ENCODE data around the gene PTPRE.

PTPRE gene

DNA sequence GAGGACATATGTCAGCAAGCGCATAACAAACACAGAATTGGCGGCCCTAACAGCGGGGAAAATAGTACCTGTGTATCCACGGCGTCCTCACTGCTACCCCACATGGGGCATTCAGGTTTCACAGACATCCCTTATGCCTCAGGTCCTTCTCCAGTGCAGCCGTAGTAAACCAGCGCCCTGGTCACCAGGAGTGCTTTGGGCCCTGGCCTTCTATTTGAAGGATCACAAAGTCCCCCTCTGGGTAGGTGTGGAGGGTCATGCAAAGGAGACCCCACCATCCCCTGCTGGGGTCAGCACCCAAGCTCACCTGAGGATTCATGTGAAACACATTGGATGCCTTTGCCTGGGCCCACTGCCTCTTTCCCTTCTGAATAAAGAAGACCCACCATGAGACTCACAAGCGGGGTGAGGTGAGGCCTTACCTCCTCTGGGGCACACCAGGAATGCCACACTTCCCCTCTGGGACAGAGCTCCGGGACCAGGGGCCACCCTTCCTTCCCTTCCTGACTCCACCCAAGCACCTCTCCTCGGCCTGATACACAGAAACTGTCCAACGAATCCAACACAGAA lies 32.9 kb upstream of the PTPRE start:
- Histone ChIP-seq H3K9ac (ENCODE audit: low read depth, low read length) (no peak overlapping the region), H3K4me3 (ENCODE audit: low read length) (no peak overlapping the region), H3K27me3 (ENCODE audit: insufficient read depth, low read length) (no peaks in the 10 kb centered on the region), H3K36me3 (ENCODE audit: insufficient read depth, low read length) (no peaks in the 10 kb centered on the region), H3K4me1 (ENCODE audit: insufficient read depth, low read length) (no peaks in the 10 kb centered on the region), H3K27ac (ENCODE audit: low read depth, low read length) (no peak overlapping the region), H3K9me3 (ENCODE audit: insufficient read depth, low read depth, low read length) (no peaks in the 10 kb centered on the region)
- 93% methylated on average over 11 of the region's 11 CpGs for WGBS

- H3K36me3 ChIP-seq (ENCODE audit: insufficient read depth, low read length) = no peaks in the 10 kb centered on the region
- H3K27ac ChIP-seq (ENCODE audit: low read depth, low read length) = no peak overlapping the region
- H3K4me3 ChIP-seq (ENCODE audit: low read length) = no peak overlapping the region
- H3K4me1 ChIP-seq (ENCODE audit: insufficient read depth, low read length) = no peaks in the 10 kb centered on the region
- 87% methylated on average over 11 of the region's 11 CpGs for WGBS
- H3K27me3 ChIP-seq (ENCODE audit: insufficient read depth, low read length) = no peaks in the 10 kb centered on the region
- H3K9me3 ChIP-seq (ENCODE audit: insufficient read depth, low read depth, low read length) = no peaks in the 10 kb centered on the region
- H3K9ac ChIP-seq (ENCODE audit: low read depth, low read length) = no peak overlapping the region
These were observed 32.0 kb upstream of the PTPRE start for GRCh38 chr10:127874671-127875448.

GRCh38 chr10:127875449-127875765 lies 31.5 kb upstream of the PTPRE start:
- WGBS = 91% methylated on average over 6 of the region's 6 CpGs
- no peaks in the 10 kb centered on the region for H3K9me3 ChIP-seq (ENCODE audit: insufficient read depth, low read depth, low read length)

GRCh38 chr10:127875916-127876315 lies 31.0 kb upstream of the PTPRE start:
- Histone ChIP-seq H3K27ac (ENCODE audit: low read depth, low read length) (no peak overlapping the region), H3K4me1 (ENCODE audit: insufficient read depth, low read length) (no peaks in the 10 kb centered on the region), H3K9ac (ENCODE audit: low read depth, low read length) (no peak overlapping the region), H3K27me3 (ENCODE audit: insufficient read depth, low read length) (no peaks in the 10 kb centered on the region), H3K9me3 (ENCODE audit: insufficient read depth, low read depth, low read length) (no peaks in the 10 kb centered on the region), H3K36me3 (ENCODE audit: insufficient read depth, low read length) (no peaks in the 10 kb centered on the region), H3K4me3 (ENCODE audit: low read length) (no peak overlapping the region)
- 94% methylated on average over 5 of the region's 5 CpGs for WGBS

More at GRCh38 chr10:127875449-127875765, 31.5 kb upstream of the PTPRE start:
- no peak overlapping the region for H3K27ac ChIP-seq (ENCODE audit: low read depth, low read length)
- no peaks in the 10 kb centered on the region for H3K4me1 ChIP-seq (ENCODE audit: insufficient read depth, low read length)
- no peaks in the 10 kb centered on the region for H3K27me3 ChIP-seq (ENCODE audit: insufficient read depth, low read length)
- no peaks in the 10 kb centered on the region for H3K36me3 ChIP-seq (ENCODE audit: insufficient read depth, low read length)
- no peak overlapping the region for H3K9ac ChIP-seq (ENCODE audit: low read depth, low read length)
- no peak overlapping the region for H3K4me3 ChIP-seq (ENCODE audit: low read length)

DNA sequence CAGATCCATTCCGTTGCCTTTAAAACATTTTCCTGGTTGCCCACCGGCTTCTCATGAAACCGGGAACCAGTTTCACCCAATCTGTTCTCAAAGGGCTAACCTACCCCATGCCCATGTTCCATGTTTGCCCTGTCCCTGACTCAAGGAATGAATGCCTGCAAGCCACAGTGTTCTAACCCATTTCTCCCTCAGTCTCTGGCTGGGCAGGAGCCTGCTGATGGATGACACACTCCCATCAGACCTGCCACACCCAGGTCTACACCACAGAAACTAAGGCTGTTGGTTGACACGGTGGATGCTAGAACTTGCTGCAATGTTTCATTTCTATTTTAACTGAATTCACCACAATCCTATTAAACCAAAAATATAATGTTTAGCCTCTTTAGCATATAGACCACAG lies 29.8 kb upstream of the PTPRE start:
- WGBS = 95% methylated on average over 4 of the region's 4 CpGs
- no peak overlapping the region for H3K27ac ChIP-seq (ENCODE audit: low read depth, low read length)
- no peaks in the 10 kb centered on the region for H3K4me1 ChIP-seq (ENCODE audit: insufficient read depth, low read length)
- H3K36me3 ChIP-seq (ENCODE audit: insufficient read depth, low read length) = no peaks in the 10 kb centered on the region
- no peaks in the 10 kb centered on the region for H3K9me3 ChIP-seq (ENCODE audit: insufficient read depth, low read depth, low read length)
- no peaks in the 10 kb centered on the region for H3K27me3 ChIP-seq (ENCODE audit: insufficient read depth, low read length)
- H3K9ac ChIP-seq (ENCODE audit: low read depth, low read length) = no peak overlapping the region
- no peak overlapping the region for H3K4me3 ChIP-seq (ENCODE audit: low read length)

DNA sequence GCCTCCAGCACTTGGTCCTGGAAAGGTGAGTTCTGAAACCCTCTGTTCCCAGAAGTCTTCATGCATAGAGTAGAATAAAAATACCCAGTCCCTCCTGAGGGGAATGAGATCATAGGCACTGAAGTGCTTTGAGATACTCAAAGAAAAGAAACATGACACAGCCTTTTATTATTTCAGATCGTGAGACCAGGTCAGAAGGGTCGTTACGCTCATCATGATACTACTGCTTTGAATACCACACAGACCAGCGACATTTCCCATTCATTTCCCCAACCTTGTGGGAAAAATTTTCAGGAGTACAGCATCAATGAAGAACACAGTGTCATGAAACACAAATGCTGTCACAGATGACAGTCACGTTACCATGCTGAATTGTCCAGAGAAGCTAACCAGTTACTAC lies 29.2 kb upstream of the PTPRE start:
- no peaks in the 10 kb centered on the region for H3K9me3 ChIP-seq (ENCODE audit: insufficient read depth, low read depth, low read length)
- 92% methylated on average over 5 of the region's 5 CpGs for WGBS
- no peak overlapping the region for H3K4me3 ChIP-seq (ENCODE audit: low read length)
- no peaks in the 10 kb centered on the region for H3K36me3 ChIP-seq (ENCODE audit: insufficient read depth, low read length)
- no peaks in the 10 kb centered on the region for H3K4me1 ChIP-seq (ENCODE audit: insufficient read depth, low read length)
- no peak overlapping the region for H3K9ac ChIP-seq (ENCODE audit: low read depth, low read length)
- no peak overlapping the region for H3K27ac ChIP-seq (ENCODE audit: low read depth, low read length)
- no peaks in the 10 kb centered on the region for H3K27me3 ChIP-seq (ENCODE audit: insufficient read depth, low read length)

GRCh38 chr10:127878475-127879055 lies 28.3 kb upstream of the PTPRE start:
- Histone ChIP-seq H3K36me3 (ENCODE audit: insufficient read depth, low read length) (no peaks in the 10 kb centered on the region), H3K4me3 (ENCODE audit: low read length) (no peak overlapping the region), H3K9ac (ENCODE audit: low read depth, low read length) (no peak overlapping the region), H3K27ac (ENCODE audit: low read depth, low read length) (no peak overlapping the region), H3K4me1 (ENCODE audit: insufficient read depth, low read length) (no peaks in the 10 kb centered on the region), H3K9me3 (ENCODE audit: insufficient read depth, low read depth, low read length) (no peaks in the 10 kb centered on the region), H3K27me3 (ENCODE audit: insufficient read depth, low read length) (no peaks in the 10 kb centered on the region)
- WGBS = 94% methylated on average over 4 of the region's 4 CpGs

- H3K4me1 ChIP-seq (ENCODE audit: insufficient read depth, low read length) = no peaks in the 10 kb centered on the region
- no peaks in the 10 kb centered on the region for H3K36me3 ChIP-seq (ENCODE audit: insufficient read depth, low read length)
- 100% methylated on average over 1 of the region's 2 CpGs for WGBS
- no peak overlapping the region for H3K9ac ChIP-seq (ENCODE audit: low read depth, low read length)
- no peak overlapping the region for H3K4me3 ChIP-seq (ENCODE audit: low read length)
- H3K9me3 ChIP-seq (ENCODE audit: insufficient read depth, low read depth, low read length) = no peaks in the 10 kb centered on the region
- H3K27ac ChIP-seq (ENCODE audit: low read depth, low read length) = no peak overlapping the region
- no peaks in the 10 kb centered on the region for H3K27me3 ChIP-seq (ENCODE audit: insufficient read depth, low read length)
These were observed 26.3 kb upstream of the PTPRE start for GRCh38 chr10:127880557-127880956.

GRCh38 chr10:127881262-127881661 lies 25.6 kb upstream of the PTPRE start:
- H3K9ac ChIP-seq (ENCODE audit: low read depth, low read length) = no peak overlapping the region
- 94% methylated on average over 8 of the region's 8 CpGs for WGBS
- H3K4me3 ChIP-seq (ENCODE audit: low read length) = no peak overlapping the region
- H3K27me3 ChIP-seq (ENCODE audit: insufficient read depth, low read length) = no peaks in the 10 kb centered on the region
- H3K36me3 ChIP-seq (ENCODE audit: insufficient read depth, low read length) = no peaks in the 10 kb centered on the region
- no peak overlapping the region for H3K27ac ChIP-seq (ENCODE audit: low read depth, low read length)
- no peaks in the 10 kb centered on the region for H3K4me1 ChIP-seq (ENCODE audit: insufficient read depth, low read length)
- H3K9me3 ChIP-seq (ENCODE audit: insufficient read depth, low read depth, low read length) = no peaks in the 10 kb centered on the region

GRCh38 chr10:127882391-127882790 lies 24.5 kb upstream of the PTPRE start:
- Histone ChIP-seq H3K4me3 (ENCODE audit: low read length) (no peak overlapping the region), H3K9me3 (ENCODE audit: insufficient read depth, low read depth, low read length) (no peaks in the 10 kb centered on the region), H3K4me1 (ENCODE audit: insufficient read depth, low read length) (no peaks in the 10 kb centered on the region), H3K36me3 (ENCODE audit: insufficient read depth, low read length) (no peaks in the 10 kb centered on the region), H3K27me3 (ENCODE audit: insufficient read depth, low read length) (no peaks in the 10 kb centered on the region), H3K9ac (ENCODE audit: low read depth, low read length) (no peak overlapping the region), H3K27ac (ENCODE audit: low read depth, low read length) (no peak overlapping the region)
- 80% methylated on average over 8 of the region's 8 CpGs for whole genome bisulfite sequencing

DNA sequence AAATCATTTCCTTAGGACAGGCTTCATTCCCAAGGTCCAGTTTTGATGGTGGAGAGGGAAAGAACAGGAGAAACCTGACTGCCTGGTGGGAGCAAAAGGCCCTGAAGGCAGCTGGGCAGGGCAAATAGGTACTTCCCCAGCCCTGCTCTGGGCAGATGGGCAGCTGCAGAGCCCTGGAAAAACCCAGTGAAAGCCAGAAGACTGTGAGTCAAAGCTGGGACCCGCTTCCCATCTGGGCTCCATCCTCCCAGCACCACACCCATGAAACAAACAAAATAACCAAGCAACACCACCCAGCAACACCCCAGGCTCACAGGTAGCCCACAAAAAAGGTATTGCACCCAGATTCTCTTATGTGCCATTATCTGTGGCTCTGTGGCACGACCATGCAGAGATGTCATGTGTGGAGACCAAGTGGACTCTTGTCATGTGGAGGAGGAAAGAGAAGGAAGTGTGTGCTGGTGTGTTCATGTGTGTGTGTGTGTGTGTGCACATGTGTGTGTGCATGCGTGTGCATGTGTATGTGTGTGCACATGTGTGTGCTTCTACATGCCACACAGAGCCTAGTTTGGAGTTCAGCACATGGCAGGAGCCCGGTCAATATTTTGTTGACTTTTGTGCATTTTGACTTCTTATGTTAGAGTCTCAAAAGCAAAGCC lies 24.0 kb upstream of the PTPRE start:
- no peak overlapping the region for H3K27ac ChIP-seq (ENCODE audit: low read depth, low read length)
- H3K4me1 ChIP-seq (ENCODE audit: insufficient read depth, low read length) = no peaks in the 10 kb centered on the region
- no peaks in the 10 kb centered on the region for H3K36me3 ChIP-seq (ENCODE audit: insufficient read depth, low read length)
- H3K9ac ChIP-seq (ENCODE audit: low read depth, low read length) = no peak overlapping the region
- H3K27me3 ChIP-seq (ENCODE audit: insufficient read depth, low read length) = no peaks in the 10 kb centered on the region
- 93% methylated on average over 4 of the region's 4 CpGs for WGBS
- H3K4me3 ChIP-seq (ENCODE audit: low read length) = no peak overlapping the region
- H3K9me3 ChIP-seq (ENCODE audit: insufficient read depth, low read depth, low read length) = no peaks in the 10 kb centered on the region
